ENCODE measurements around the gene DUSP1. TPM values are rescaled to one million over a fixed set of nuclear protein-coding genes. Genes with fewer than 3 reads are reported as not detected.

The DUSP1 gene
- total and polyA plus RNA-seq, 2 of the 13 experiments (the other 11 are each of a cell fraction or from before 2014, with no cell fraction given), result 27.1 to 55.5 TPM

DNA sequence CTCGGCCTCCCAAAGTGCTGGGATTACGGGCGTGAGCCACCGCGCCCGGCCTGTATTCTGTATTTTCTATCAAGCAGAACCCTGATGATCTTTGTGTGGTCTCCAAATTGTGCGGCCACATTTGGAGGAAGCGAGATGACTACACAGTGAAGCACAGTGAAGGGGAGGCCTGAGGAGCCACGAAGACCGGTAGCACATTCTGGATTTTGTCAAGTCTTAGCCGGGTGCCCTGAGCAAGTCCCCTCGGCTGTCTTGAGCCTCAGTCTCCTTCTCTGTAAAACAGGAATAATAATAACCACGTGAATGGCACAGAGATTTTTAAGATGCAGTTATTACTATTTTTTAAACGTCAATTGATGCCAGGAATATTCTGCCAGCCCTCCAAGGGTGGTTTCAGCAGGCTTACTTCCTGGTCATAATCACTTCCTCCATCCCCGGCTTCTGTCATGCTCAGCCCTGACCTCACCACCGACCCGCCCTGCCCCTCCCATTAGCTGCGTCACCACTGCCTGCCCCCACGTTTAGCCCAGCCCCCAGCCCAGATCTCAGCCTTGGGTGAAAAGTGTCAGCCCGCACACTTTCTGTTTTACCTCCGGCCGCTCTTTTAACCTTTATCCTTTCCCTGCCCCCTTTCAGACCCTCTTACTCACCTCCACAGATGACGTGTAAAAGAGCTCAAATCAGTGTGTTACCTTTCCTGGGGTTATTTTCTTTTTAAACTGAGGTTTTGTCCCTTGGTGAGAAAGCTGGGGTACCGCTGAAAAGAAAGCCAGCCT is 36.1 kb upstream of the DUSP1 start (continued):
- TF ChIP-seq ELK4 (CRISPR knock-in tag; IDR thresholded peaks at IDR 0.05; ENCODE audit: borderline replicate concordance) (no peak), POGK (CRISPR knock-in tag; conservative IDR thresholded peaks at IDR 0.05) (no peak), TP53 (CRISPR knock-in tag; conservative IDR thresholded peaks at IDR 0.05) (no peak), ZKSCAN8 (CRISPR knock-in tag; IDR thresholded peaks at IDR 0.05; ENCODE audit: borderline replicate concordance) (no peak), ZNF839 (CRISPR knock-in tag; IDR thresholded peaks at IDR 0.05; ENCODE audit: borderline replicate concordance) (no peak), NRL (CRISPR knock-in tag; IDR thresholded peaks at IDR 0.05; ENCODE audit: borderline replicate concordance) (no peak), U2AF1 (optimal IDR thresholded peaks at IDR 0.05; ENCODE audit: low read depth, low read length) (no peak), ZKSCAN1 (IDR thresholded peaks at IDR 0.05; ENCODE audit: low read length) (no peak)
- TF ChIP-seq, protein P1, sequence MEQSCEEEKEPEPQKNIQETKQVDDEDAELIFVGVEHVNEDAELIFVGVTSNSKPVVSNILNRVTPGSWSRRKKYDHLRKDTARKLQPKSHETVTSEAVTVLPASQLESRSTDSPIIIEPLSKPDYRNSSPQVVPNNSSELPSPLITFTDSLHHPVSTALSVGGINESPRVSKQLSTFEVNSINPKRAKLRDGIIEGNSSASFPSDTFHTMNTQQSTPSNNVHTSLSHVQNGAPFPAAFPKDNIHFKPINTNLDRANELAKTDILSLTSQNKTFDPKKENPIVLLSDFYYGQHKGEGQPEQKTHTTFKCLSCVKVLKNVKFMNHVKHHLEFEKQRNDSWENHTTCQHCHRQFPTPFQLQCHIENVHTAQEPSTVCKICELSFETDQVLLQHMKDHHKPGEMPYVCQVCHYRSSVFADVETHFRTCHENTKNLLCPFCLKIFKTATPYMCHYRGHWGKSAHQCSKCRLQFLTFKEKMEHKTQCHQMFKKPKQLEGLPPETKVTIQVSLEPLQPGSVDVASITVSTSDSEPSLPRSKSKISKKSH (CRISPR knock-in tag; IDR thresholded peaks at IDR 0.05; ENCODE audit: borderline replicate concordance), result no peak
- TF ChIP-seq, protein P2, sequence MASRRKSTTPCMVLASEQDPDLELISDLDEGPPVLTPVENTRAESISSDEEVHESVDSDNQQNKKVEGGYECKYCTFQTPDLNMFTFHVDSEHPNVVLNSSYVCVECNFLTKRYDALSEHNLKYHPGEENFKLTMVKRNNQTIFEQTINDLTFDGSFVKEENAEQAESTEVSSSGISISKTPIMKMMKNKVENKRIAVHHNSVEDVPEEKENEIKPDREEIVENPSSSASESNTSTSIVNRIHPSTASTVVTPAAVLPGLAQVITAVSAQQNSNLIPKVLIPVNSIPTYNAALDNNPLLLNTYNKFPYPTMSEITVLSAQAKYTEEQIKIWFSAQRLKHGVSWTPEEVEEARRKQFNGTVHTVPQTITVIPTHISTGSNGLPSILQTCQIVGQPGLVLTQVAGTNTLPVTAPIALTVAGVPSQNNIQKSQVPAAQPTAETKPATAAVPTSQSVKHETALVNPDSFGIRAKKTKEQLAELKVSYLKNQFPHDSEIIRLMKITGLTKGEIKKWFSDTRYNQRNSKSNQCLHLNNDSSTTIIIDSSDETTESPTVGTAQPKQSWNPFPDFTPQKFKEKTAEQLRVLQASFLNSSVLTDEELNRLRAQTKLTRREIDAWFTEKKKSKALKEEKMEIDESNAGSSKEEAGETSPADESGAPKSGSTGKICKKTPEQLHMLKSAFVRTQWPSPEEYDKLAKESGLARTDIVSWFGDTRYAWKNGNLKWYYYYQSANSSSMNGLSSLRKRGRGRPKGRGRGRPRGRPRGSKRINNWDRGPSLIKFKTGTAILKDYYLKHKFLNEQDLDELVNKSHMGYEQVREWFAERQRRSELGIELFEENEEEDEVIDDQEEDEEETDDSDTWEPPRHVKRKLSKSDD (CRISPR knock-in tag; IDR thresholded peaks at IDR 0.05; ENCODE audit: low read depth), result no peak
- TF ChIP-seq, protein P3, sequence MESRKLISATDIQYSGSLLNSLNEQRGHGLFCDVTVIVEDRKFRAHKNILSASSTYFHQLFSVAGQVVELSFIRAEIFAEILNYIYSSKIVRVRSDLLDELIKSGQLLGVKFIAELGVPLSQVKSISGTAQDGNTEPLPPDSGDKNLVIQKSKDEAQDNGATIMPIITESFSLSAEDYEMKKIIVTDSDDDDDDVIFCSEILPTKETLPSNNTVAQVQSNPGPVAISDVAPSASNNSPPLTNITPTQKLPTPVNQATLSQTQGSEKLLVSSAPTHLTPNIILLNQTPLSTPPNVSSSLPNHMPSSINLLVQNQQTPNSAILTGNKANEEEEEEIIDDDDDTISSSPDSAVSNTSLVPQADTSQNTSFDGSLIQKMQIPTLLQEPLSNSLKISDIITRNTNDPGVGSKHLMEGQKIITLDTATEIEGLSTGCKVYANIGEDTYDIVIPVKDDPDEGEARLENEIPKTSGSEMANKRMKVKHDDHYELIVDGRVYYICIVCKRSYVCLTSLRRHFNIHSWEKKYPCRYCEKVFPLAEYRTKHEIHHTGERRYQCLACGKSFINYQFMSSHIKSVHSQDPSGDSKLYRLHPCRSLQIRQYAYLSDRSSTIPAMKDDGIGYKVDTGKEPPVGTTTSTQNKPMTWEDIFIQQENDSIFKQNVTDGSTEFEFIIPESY (CRISPR knock-in tag; IDR thresholded peaks at IDR 0.05), result no peak
- TF ChIP-seq, protein P4, sequence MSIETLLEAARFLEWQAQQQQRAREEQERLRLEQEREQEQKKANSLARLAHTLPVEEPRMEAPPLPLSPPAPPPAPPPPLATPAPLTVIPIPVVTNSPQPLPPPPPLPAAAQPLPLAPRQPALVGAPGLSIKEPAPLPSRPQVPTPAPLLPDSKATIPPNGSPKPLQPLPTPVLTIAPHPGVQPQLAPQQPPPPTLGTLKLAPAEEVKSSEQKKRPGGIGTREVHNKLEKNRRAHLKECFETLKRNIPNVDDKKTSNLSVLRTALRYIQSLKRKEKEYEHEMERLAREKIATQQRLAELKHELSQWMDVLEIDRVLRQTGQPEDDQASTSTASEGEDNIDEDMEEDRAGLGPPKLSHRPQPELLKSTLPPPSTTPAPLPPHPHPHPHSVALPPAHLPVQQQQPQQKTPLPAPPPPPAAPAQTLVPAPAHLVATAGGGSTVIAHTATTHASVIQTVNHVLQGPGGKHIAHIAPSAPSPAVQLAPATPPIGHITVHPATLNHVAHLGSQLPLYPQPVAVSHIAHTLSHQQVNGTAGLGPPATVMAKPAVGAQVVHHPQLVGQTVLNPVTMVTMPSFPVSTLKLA (IDR thresholded peaks at IDR 0.05), result no peak
